GM21526 (cell line): ENCODE results near the gene SGTA.

Source experiments
- ATAC-seq: cut with Tn5 transposase; IDR thresholded peaks from one replicate; pipeline ENCODE4 v1.9.1; 2021; ENCODE audit warnings: moderate library complexity; ENCODE audit not compliant: unreplicated experiment, low FRiP score

The SGTA gene

GRCh38 chr19:2774083-2774679, 8.9 kb downstream of the SGTA start:
- ATAC-seq, result no peak

- no peak for ATAC-seq
Measured at GRCh38 chr19:2771786-2772674, 11.0 kb downstream of the SGTA start.

DNA sequence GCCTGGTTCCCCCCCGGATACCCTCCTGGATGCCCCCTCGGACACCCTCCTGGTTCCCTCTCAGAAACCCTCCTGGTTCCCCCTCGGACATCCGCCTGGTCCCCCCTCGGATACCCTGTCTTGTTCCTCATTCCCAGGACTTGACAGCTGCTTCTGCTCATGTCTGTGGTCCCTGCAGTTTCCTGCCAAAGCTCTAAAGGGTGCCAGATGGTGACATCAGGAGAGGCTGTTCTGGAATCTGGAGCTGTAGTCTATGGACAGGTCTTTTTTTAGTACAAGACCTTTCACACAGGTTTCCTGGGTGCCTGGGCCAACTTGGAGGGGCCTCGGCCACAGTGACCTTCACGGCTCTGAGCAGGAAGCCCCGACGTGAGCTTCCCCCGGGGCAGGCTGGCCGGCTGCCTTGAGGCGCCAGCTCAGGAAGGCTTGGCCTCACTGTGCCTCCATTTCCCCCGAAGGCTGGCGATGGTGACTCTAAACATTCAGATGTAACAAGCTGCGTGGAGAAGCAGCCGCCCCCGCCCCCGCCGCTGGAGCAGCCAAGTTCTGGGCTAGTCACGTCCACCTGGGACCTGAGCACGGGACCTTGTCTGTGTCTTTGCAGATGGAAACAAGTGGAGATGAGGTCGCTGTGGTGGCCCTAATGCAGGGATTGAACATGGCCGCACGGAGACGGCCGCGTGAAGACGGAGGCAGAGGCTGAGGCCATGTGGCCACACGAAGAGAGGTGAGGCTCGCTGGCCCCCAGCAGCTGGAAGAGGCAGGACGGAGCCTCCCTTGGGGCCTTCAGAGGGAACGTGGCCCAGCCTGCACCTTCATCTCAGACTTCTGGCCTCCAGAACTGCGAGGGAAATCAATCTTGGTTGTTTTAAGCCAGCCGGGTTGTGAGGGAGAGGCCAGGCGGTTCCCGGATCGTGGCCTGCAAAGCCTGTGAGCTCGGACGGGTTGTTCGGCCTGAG, 12.7 kb downstream of the SGTA start:
- ATAC-seq, result no peak

- no peak for ATAC-seq
Measured at GRCh38 chr19:2769218-2769617, 13.9 kb downstream of the SGTA start.

- no peak for ATAC-seq
Measured at GRCh38 chr19:2768365-2769132, 14.5 kb downstream of the SGTA start.

DNA sequence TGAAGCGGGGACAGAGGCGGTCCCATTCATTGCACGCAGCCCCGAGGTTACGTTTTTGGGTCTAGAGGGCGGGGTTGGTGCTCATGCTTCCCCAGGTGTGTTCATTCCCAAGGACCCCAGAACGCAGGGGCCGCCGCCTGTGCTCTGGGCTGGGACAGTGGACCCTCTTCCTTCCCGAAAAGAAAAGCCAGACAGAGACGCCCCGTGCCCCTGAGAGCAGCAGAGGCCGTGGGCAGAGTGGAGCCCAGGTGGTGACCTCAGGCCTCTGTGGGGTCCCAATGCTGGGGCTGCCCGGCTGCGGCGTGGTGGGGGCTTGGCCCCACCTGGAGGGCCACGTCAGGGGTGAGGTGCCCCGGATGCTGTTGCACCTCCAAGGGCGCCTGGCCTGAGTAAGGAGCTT, 15.4 kb downstream of the SGTA start:
- ATAC-seq, result no peak

GRCh38 chr19:2766594-2767372, 16.3 kb downstream of the SGTA start:
- no peak for ATAC-seq

DNA sequence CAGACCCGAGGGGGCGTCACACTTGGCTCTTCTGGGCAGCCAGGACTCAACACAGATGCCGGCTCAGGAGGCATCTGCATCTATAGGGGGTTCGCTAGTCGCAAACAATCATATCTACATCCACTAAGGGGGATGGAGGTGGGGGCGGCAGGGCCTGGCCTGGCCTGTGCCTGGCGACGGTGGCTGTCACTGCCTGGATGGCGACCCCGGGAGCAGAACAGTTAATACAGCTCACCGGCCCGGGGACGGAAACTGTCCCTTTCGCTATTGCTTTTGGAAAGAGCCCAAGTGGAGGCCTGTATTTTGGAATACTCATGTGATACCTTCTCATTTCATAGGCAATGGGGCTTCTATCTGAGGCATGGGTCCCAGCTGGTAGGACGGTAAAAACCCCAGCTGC, 17.7 kb downstream of the SGTA start:
- no peak for ATAC-seq

DNA sequence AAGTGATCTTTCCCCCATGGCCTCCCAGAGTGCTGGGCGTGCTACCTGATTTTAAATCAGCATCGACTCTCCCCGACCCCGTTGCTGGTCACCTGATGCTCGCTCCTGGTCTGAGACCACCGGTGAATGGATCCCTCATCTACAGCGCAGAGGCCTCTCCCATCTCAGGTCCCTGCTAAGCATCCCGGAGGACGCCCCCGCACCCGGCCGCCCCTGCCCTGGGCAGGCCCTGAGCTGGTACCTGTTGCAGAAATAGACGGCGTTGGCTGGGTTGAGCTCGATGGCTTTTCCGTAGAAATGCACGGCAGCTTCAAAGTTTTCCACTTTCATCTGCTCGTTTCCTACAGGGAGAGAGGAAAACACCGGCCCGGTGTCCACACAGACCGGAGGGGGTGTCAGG, 18.1 kb downstream of the SGTA start:
- no peak for ATAC-seq

GRCh38 chr19:2763687-2764086, 19.4 kb downstream of the SGTA start:
- no peak for ATAC-seq

- no peak for ATAC-seq
Measured at GRCh38 chr19:2762783-2763496, 20.1 kb downstream of the SGTA start.

DNA sequence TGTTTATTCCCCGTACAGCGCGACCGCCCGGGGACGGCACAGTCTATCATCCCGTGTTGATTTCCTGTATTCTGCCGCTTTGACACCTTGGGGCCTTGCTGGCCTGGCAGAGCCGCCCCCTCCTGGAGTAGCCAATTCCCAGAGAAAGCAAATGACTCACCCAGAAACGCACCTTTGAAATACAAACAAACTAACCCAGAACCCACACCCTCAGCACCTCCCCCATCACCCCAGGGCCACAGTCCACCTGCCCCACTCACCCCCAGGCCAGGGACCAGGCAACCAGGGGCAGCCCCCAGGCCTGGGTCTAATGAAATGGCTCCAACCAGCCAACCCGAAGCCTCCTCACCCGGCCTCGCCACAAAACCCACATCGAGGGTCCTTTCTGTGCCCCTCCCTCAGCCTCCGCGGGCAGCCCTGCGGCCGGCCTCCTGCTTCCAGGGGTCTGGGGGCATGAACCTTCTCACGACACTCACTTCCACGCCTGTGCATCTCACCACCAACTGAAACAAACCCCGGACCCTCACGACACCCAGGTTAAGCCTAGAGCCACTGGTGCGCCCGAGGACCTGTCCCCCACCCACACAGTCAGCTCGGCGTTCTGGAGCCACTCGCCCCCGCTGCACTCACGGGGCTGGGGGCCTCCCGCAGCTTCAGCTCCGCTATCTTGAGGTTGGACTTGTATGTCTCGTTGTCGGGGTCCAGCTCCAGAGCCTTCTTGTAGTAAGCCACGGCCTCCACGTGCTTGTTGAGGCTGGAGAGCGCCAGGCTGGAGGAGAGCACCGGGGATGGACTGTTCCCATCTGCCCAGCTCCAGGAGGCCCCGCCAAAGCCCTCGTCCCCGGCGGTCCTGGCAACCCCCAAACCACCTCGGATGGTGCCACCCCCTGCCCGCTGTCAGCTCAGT, 20.9 kb downstream of the SGTA start:
- ATAC-seq, result no peak

DNA sequence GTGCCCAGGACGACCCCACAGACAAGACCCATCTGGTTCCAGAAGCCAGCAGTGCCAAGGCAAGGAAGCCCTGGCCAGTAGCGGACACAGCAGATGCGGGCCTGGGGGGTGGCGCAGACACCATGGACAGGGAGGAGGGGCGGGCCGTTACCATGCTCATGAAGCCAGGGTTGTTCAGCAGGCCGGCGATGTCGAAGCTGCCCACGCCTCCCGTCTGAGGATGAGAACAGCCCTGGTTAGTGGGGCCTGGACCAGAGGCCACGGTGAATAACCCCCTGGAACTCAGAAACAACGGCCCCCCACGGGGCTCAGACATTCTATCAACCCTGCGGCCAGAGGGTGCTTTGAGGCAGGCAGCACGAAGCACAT, 21.8 kb downstream of the SGTA start:
- ATAC-seq, result no peak

DNA sequence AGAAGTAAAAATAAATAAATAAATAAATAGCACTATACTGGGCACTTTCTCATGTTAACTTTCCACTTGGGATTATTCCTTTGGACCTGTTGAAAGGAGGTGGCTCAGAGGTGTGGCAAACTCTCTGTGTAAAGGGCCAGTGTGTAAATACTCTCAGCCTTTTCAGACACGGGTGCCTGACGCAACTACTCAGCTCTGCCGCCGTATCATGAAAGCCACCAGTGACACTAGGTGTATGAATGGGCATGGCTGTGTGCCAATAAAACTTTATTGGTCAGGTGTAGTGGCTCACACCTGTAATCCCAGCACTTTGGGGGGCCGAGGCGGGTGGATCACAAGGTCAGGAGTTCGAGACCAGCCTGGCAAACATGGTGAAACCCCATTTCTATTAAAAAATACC, 23.1 kb downstream of the SGTA start:
- ATAC-seq, result no peak

DNA sequence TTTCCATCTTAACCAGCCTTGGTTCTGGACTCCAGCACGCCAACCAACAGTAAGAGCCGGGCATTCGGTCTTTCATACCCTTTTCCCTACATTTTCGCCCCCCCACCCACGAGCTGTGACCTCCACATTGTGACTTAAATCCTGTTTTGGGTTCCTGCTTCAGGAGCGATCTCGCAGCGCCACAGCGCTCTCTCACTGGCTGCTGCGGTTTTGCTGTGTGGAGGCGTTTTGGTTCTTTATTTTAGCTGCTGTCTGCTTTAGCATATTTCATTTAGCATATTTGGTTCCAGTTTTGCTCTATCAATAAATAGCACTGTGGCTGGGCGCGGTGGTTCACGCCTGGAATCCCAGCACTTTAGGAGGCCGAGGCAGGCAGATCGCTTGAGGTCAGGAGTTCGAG, 23.7 kb downstream of the SGTA start:
- ATAC-seq, result no peak

DNA sequence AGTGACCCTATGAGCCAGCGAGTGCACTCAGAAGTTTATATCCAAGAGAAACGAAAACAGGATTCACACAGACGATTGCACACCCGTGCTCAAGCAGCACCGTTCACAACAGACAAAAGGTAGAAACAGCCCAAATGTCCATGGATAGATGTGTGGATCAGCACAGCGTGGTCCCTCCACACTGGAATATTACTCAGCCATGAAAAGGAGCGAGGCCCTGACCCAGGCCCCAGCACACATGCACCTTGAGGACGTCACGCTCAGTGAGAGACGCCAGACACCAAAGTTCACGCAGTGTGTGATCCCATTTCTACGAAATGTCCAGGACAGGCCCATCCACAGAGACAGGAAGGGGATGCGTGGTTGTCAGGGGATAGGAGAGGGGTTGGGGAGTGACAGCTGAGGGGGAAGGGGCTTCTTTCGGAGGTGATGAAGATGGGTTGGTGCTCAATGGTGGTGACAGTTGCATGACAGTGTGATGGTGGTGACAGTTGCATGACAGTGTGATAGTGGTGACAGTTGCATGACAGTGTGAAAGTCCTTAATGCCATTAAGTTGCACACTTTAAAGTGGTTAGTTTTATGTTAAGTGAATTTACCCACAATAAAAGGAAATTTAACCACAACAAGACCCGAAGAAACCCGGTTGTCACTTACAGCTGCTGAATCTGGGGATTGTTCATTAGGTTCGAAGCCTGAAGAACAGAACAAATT, 24.3 kb downstream of the SGTA start:
- ATAC-seq, result no peak
